GM19328 (cell line): ENCODE results near the gene KCNH1.
"Not testable (repeated sequence)": the region's sequence is repeated elsewhere in the genome, so short reads cannot be mapped to it uniquely, and the experiment has no call there.

Experiments
- ATAC-seq: cut with Tn5 transposase; IDR thresholded peaks from one replicate; pipeline ENCODE4 v1.9.1; 2021; ENCODE audit warnings: mild to moderate bottlenecking, moderate library complexity; ENCODE audit not compliant: unreplicated experiment

KCNH1 gene

GRCh38 chr1:211099393-211099792 lies 34.6 kb downstream of the KCNH1 start:
- no peak for ATAC-seq

- no peak for ATAC-seq
Measured at GRCh38 chr1:211095381-211095780, 38.6 kb downstream of the KCNH1 start.

DNA sequence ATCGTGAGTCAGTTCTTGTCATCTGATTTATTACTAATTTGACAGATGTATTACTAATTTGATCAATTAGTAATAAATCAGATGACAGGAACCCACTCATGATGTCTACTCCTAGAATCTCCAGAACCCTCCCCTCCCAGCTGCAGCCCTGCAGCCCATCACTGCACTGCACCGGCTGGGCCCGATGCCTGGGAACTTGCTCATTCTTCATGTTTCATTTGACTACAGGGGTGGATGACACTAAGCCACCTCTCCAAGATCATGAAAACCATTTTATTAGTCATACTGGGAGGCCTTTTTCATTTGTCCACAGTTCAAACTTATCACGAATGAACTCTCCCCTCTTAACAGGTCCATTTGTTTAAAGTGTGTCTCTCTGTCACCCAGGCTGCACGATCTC lies 41.0 kb downstream of the KCNH1 start:
- ATAC-seq = no peak

DNA sequence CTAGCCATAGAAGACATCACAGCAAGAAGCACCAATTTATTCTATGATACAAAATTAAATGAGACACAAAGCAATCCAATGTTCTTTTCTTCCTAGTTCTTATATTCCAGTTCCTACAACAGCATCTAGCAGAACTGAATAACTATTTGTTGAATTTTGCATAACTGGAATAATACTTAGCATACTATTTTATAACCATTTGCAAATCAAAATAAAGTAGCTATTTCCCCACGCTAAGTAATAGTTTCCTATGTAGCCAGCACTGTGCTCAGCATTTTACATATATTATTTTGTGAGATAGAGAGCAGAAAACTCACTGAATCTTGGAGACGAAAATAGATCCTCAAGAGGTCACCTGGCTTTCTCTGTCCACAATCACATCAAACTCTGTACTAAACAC lies 42.1 kb downstream of the KCNH1 start:
- ATAC-seq = no peak

DNA sequence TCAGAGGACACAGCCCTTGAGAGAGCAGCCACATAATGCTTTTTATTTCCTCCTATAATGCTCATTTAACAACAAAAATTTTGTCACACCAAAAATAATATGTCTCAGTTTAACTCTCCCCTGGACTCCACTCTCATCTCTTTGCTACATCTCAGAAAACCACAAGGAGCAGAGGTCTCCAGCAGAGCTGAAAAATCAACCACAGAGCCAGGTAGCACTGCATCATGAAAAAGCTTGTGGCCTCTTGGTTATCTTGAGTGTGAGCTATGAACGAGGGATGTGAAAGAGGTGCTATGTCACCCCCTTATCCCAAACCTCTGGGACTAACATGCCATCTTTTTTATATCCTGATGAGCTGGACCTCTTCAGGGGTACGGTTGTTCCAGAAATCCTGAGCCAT lies 44.4 kb downstream of the KCNH1 start:
- ATAC-seq = no peak

DNA sequence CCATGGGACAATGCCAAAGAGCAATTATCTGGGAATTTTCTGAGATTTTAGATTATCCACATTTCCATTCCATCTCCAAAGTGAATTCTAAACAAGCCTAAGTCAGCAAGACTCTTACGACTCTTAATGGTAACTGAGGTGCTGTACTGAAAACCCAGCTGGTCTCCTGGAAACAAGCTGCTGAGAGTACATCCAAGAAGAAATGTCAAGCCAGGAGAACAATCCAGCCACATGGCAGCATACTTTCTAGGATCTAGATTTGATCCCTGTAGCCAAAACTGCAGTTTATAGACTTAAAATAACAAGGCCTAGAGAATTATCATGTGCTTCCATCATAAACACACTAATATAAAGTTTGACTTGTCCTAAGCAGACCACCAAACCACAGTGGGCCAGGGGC lies 45.8 kb downstream of the KCNH1 start:
- no peak for ATAC-seq

- no peak for ATAC-seq
Measured at GRCh38 chr1:211082824-211083223, 51.1 kb downstream of the KCNH1 start.

DNA sequence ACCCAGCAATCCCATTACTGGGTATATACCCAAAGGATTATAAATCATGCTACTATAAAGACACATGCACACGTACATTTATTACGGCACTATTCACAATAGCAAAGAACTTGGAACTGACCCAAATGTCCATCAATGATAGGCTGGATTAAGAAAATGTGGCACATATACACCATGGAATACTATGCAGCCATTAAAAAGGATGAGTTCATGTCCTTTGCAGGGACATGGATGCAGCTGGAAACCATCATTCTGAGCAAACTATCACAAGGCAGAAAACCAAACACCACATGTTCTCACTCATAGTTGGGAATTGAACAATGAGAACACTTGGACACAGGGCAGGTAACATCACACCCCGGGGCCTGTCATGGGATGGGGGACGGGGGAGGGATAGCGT lies 52.5 kb downstream of the KCNH1 start:
- ATAC-seq = not testable (repeated sequence)

DNA sequence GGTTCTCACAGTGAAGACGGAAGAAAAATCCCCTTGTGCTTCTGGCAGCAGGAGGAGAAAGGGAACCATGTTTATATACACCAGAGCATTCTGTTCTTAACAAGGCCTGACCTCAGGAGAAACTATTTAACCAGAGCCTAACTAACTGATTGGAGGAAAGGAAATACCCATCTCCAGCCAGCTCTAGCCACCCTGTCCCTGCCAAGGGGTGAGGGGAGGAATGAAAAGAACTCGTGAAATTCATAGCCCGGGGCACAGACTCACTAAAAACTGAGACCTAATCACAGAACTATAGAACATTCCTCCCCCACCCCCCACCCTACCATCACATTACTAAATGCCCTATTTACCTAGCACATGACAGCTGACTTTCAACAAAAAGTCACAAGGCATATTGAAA lies 65.0 kb downstream of the KCNH1 start:
- ATAC-seq = no peak

GRCh38 chr1:211066781-211067384 lies 67.1 kb downstream of the KCNH1 start:
- ATAC-seq = no peak

- ATAC-seq = not testable (repeated sequence)
Measured at GRCh38 chr1:211041838-211042237, 92.1 kb downstream of the KCNH1 start.

- no peak for ATAC-seq
Measured at GRCh38 chr1:211037095-211037494, 96.9 kb downstream of the KCNH1 start.

DNA sequence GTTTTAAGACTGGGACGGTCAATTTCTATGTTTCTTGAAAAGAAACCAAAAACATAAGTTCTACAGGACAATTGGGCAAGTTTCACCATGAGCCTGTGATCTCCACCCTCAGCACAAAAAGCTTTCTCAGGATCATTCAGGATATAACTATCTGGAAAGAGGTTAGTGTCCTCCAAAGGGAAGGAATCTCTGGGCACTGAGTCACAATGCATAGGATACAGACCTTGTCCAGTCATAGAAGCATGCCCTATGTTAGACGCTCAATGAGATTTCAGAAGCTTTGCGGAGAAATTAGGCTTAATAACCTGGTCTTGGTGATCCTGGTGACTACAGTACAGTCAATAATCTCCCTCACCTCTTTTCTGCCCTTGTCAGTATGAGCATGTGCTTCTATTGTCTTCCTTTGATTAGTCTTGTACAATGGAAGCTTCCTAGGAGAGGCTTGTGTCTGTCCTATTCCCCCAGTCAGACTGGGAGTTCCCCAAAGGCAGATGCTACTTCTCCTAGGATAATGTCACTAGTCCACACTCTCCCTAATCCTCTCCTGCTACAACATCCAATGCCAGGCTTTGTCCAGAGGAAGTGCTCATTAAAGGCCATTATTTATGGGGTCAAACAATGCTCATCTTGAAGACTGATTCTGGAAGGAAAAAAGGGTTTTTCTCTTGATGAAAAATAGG lies 97.4 kb downstream of the KCNH1 start:
- no peak for ATAC-seq

DNA sequence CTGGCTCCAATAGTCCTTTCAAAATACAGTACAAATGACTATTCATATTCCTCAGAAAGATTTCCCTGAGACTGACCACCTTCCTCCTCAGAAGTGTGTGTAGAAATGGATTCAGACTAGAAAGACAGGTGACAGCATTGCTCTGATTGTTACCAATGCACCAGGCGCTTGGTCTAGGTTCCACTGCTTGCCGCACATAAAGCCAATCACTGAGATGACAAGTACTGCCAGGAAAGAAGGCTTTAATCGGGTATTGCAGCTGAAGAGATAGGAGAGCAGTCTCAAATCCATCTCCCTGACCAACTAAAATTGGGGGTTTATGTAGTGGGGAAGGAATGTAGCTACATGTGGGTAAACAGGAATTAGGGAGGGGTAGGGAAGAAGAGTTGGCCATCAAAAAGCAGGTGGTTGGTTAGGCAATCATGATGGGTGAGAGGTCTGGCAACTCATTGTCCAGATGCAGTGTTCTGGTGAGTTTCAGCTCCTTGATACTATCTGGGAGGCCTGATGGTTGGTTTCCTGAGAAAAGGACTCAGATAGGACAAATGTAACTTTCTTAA lies 98.0 kb downstream of the KCNH1 start:
- no peak for ATAC-seq

DNA sequence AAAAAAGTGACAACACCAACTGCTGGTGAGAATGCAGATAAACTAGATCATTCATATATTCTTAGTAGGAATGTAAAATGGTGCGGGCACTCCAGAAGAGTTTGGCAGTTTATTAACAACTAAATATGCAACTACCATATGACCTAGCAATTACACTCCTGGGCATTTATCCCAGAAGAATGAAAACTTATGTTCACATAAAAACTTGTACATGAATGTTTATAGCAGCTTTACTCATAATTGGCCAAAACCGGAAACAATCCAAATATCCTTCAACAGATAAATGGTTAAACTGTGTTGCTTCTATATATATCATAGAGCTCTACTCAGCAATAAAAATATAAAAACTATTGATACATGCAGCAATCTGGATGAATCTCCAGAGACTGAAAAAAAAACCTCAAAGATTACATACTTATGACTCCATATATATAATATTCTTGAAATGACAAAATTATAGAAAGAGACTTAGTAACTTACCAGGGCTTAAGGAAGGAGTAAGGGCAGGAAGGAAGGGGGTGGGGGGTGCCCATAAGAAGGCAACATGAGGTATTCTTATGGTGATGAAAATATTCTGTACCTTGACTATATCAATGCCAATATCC lies 99.9 kb downstream of the KCNH1 start:
- ATAC-seq = no peak

- ATAC-seq = no peak
Measured at GRCh38 chr1:211024901-211025300, 109.0 kb downstream of the KCNH1 start.

DNA sequence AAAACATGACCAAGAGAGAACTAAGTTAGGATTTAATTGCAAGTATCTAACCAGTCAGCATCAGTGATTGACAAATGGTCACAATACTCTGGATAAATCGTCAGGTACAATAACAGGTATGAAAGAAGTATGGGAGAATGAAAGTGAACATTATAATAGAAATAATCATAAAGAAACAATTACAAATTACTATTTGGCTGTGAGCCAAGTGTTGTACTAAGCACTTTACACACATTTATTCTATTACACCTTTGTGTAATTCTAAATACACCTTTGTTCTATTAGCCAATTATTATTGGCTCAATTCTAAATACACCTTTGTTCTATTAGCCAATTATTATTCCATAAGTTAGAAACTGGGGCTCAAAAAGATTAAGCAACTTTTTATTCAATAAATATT lies 114.7 kb downstream of the KCNH1 start:
- no peak for ATAC-seq

DNA sequence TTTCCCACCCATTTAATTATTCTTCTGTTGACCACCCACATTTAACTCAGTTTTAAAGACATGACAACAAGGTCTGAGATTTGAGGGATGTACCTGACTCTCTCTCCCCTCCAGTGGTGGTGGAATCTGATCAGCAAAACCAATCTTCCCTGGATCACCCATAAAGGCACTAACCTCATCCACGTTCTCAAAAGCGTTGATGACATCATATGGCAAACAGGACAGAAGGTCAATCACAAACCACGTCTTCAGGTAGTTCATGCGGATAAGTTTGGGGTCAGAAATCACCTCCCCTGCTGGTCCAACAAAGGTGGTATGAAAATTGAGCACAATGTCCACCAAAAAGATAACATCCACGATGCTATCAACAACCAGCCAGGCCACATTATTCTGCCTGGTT lies 115.3 kb downstream of the KCNH1 start:
- no peak for ATAC-seq

DNA sequence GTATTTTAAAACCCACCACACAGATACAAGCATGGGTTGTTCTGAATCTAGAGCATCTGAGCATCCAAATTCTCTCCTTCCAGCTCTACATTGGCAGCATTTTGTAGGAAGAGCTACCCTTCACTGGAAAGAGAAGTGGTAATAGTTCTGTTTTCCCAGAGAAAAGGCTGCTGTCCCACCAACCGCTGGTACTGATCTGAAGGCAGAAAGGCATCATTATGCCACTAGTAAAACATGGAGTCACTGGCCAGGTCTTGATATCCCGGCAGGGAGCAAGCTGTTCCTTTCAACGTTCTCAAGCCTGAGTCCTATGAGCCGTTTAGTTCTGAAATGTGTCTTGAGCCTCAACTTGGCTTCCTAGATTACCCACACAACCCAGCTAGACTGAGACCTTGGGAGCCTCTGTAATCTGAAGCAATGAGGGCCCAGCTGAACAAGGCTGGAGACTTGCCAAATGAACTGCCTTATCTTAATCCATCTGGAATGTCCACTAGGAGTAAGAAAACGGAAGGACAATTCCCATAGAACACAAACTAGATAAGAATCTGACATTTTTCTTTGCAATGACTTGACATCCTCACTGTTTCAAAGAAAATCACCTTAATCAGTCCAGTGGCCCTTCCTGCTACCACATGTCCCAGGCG lies 116.8 kb downstream of the KCNH1 start:
- no peak for ATAC-seq

GRCh38 chr1:211014275-211014674 lies 119.7 kb downstream of the KCNH1 start:
- no peak for ATAC-seq

- no peak for ATAC-seq
Measured at GRCh38 chr1:211013346-211014240, 120.4 kb downstream of the KCNH1 start.
